A549 (cell line): ENCODE data around the gene MSH2. TPM values are rescaled to one million over a fixed set of nuclear protein-coding genes. Genes with fewer than 3 reads are reported as not detected.

Experiments
- ATAC-seq, 2 experiments: fragments of 200-7000 bp in 1 of 2; fragments of >200 bp in 1 of 2; cut with Nextera tagmentation in 1 of 2; cut with Tn5 transposase in 1 of 2; 3 replicates each; pipeline versions ENCODE4 v1.8.0 to v1.9.1; 2018 to 2020; ENCODE audit warnings: mild to moderate bottlenecking in 1 of 2, moderate library complexity in 1 of 2
- CTCF ChIA-PET: fragments of 300-600 bp; sonication (Branson Sonifier 250); formaldehyde crosslinking; extraction: SDS; loops from one replicate; lab custom pipeline; 2021; ENCODE audit warnings: antibody characterized with exemption, inconsistent platforms; lab: Yijun Ruan, JAX
- POLR2A ChIA-PET: fragments of 350-600 bp; formaldehyde crosslinking; extraction: SDS; loops from one replicate; lab custom pipeline; 2021; ENCODE audit warnings: antibody characterized with exemption, inconsistent platforms; lab: Yijun Ruan, JAX
- DNase-seq, 2 experiments: peaks; one replicate each; pipeline versions ENCODE4 v3.0.0 to v3.0.0-alpha.2; 2011 to 2016; ENCODE audit warnings: low read depth in 1 of 2, low spot score in 1 of 2
- FAIRE-seq: peaks from 2 replicates; lab custom pipeline; 2011; peaks lifted over from hg19 to GRCh38; lab: Jason Lieb, UNC
- H3K27ac ChIP-seq, 2 experiments: fragments of >200 bp; sonication (Bioruptor Twin); formaldehyde crosslinking; 3 replicates each; pipeline ENCODE4 v1.5.1; 2016 to 2017
- H3K4me1 ChIP-seq: fragments of >200 bp; sonication (Bioruptor Twin); formaldehyde crosslinking; 3 replicates; pipeline ENCODE4 v1.6.1; 2016
- H3K4me2 ChIP-seq: fragments of >200 bp; sonication (Bioruptor Twin); formaldehyde crosslinking; 3 replicates; pipeline ENCODE4 v1.6.1; 2016
- H3K4me3 ChIP-seq: fragments of >200 bp; sonication (Bioruptor Twin); formaldehyde crosslinking; 3 replicates; pipeline ENCODE4 v1.5.1; 2016
- H3K9me3 ChIP-seq: fragments of >200 bp; sonication (Bioruptor Twin); formaldehyde crosslinking; 3 replicates; pipeline ENCODE4 v1.6.1; 2016
- CEBPB ChIP-seq, 2 experiments: fragments of >200 bp in 1 of 2; sonication (Bioruptor Twin) in 1 of 2; formaldehyde crosslinking in 1 of 2; IDR thresholded peaks; 2 replicates each; pipeline ENCODE4 v1.6.1; 2012 to 2016
- CHD2 ChIP-seq: fragments of 150-350 bp; IDR thresholded peaks from 2 replicates; pipeline ENCODE4 v1.6.1; 2014; ENCODE audit warnings: low read length; ENCODE audit not compliant: partially characterized antibody
- CHD4 ChIP-seq: fragments of 200-600 bp; sonication (generic); IDR thresholded peaks from 2 replicates; pipeline ENCODE4 v1.6.1; 2016; ENCODE audit warnings: antibody characterized with exemption, mild to moderate bottlenecking, borderline replicate concordance
- ESRRA ChIP-seq: fragments of 150-350 bp; IDR thresholded peaks from 2 replicates; pipeline ENCODE4 v1.6.1; 2014; ENCODE audit warnings: mild to moderate bottlenecking, low read length, borderline replicate concordance
- FOXS1 ChIP-seq: fragments of 250-450 bp; sonication (Bioruptor Pico); IDR thresholded peaks from 2 replicates; pipeline ENCODE4 v1.5.0; 2020; ENCODE audit warnings: mild to moderate bottlenecking, moderate library complexity
- GATA3 ChIP-seq: IDR thresholded peaks from 2 replicates; pipeline ENCODE4 v1.6.1; 2012; ENCODE audit warnings: borderline replicate concordance
- HDAC2 ChIP-seq: fragments of 200-600 bp; sonication (generic); IDR thresholded peaks from 2 replicates; pipeline ENCODE4 v1.6.1; 2016
- HMGXB4 ChIP-seq: fragments of 250-450 bp; sonication (Bioruptor Pico); IDR thresholded peaks from 2 replicates; pipeline ENCODE4 v1.5.0; 2021; ENCODE audit warnings: mild to moderate bottlenecking, moderate library complexity, borderline replicate concordance
- KDM1A ChIP-seq: fragments of 200-600 bp; sonication (generic); IDR thresholded peaks from 2 replicates; pipeline ENCODE4 v1.6.1; 2016; ENCODE audit warnings: low read depth, mild to moderate bottlenecking
- MYC ChIP-seq: IDR thresholded peaks from 2 replicates; pipeline ENCODE4 v1.6.1; 2012; ENCODE audit warnings: mild to moderate bottlenecking, inconsistent platforms, low read length, improper control_type of control experiment, borderline replicate concordance
- NFE2L2 ChIP-seq: fragments of 150-350 bp; conservative IDR thresholded peaks from 2 replicates; pipeline ENCODE4 v1.6.1; 2014; ENCODE audit warnings: low read length
- PHF8 ChIP-seq: fragments of 200-600 bp; sonication (generic); IDR thresholded peaks from 2 replicates; pipeline ENCODE4 v1.6.1; 2016; ENCODE audit warnings: low read depth, mild to moderate bottlenecking, antibody characterized with exemption, moderate library complexity, borderline replicate concordance
- RFX5 ChIP-seq: fragments of 450-650 bp; IDR thresholded peaks from 2 replicates; pipeline ENCODE4 v1.7.1; 2014; ENCODE audit warnings: antibody characterized with exemption, mild to moderate bottlenecking, moderate library complexity
- SMC3 ChIP-seq: fragments of >200 bp; sonication (Bioruptor Twin); formaldehyde crosslinking; IDR thresholded peaks from 3 replicates; pipeline ENCODE4 v1.6.1; 2018; ENCODE audit warnings: inconsistent platforms
- SREBF2 ChIP-seq: fragments of 450-650 bp; IDR thresholded peaks from 2 replicates; pipeline ENCODE4 v1.6.1; 2014; ENCODE audit warnings: mild to moderate bottlenecking, moderate library complexity
- USF2 ChIP-seq: fragments of 450-650 bp; IDR thresholded peaks from 2 replicates; pipeline ENCODE4 v1.6.1; 2014; ENCODE audit warnings: antibody characterized with exemption
- ZNF302 ChIP-seq: fragments of 250-450 bp; sonication (Bioruptor Pico); IDR thresholded peaks from 2 replicates; pipeline ENCODE4 v1.9.0; 2021; ENCODE audit warnings: inconsistent platforms, mild to moderate bottlenecking, moderate library complexity
- ZSCAN20 ChIP-seq: fragments of 250-450 bp; sonication (Bioruptor Pico); IDR thresholded peaks from 2 replicates; pipeline ENCODE4 v1.8.0; 2022; ENCODE audit warnings: mild to moderate bottlenecking, moderate library complexity
- WGBS: methylation state at CpG from one replicate; pipeline ENCODE4 v1.1.6; 2017; ENCODE audit errors: missing lambda C conversion rate; 5-methylcytosine and 5-hydroxymethylcytosine counted together
- polyA plus RNA-seq, 4 experiments: library from polyadenylated mRNA; depleted of rRNA in 3 of 4; stranded (reverse); fragments of >200 nt; fragmentation: RNase III in 1 of 4; extraction: RNeasy Plus Mini Kit Qiagen cat#74134 plus additional on column Dnase treatment in 1 of 4; gene quantifications; 2 replicates in 3 of 4; 3 replicates in 1 of 4; pipeline ENCODE4 v1.2.3, GENCODE V29; 2011 to 2017
- TF ChIP-seq, protein P1 (sequence below): IDR thresholded peaks from 2 replicates; pipeline ENCODE4 v1.6.1; 2012; ENCODE audit warnings: low read depth, borderline replicate concordance
- TF ChIP-seq, protein P2 (sequence below): fragments of 250-450 bp; sonication (Bioruptor Pico); IDR thresholded peaks from 2 replicates; pipeline ENCODE4 v1.5.0; 2020; ENCODE audit warnings: low read depth, mild to moderate bottlenecking, moderate library complexity
- TF ChIP-seq, protein P3 (sequence below): fragments of >200 bp; sonication (Bioruptor Twin); formaldehyde crosslinking; IDR thresholded peaks from 2 replicates; pipeline ENCODE4 v1.6.1; 2016

The MSH2 gene
- polyA plus RNA-seq, 2 of the 4 experiments (the other 2 are of a cell fraction), result 52.8 to 59.0 TPM

GRCh38 chr2:47357483-47357882, 45.5 kb upstream of the MSH2 start:
- FAIRE-seq (no peak), DNase-seq (peak in 1 of 2 experiments; percentile 56), ATAC-seq (no peak)
- no peak for TF ChIP-seq FOXS1 (CRISPR knock-in tag)
- TF ChIP-seq CHD2, result no peak
- no peak for TF ChIP-seq SREBF2
- TF ChIP-seq, protein P1, sequence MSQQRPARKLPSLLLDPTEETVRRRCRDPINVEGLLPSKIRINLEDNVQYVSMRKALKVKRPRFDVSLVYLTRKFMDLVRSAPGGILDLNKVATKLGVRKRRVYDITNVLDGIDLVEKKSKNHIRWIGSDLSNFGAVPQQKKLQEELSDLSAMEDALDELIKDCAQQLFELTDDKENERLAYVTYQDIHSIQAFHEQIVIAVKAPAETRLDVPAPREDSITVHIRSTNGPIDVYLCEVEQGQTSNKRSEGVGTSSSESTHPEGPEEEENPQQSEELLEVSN, result no peak
- TF ChIP-seq ZSCAN20 (CRISPR knock-in tag), result no peak
- no peak for TF ChIP-seq GATA3
- TF ChIP-seq, protein P2, sequence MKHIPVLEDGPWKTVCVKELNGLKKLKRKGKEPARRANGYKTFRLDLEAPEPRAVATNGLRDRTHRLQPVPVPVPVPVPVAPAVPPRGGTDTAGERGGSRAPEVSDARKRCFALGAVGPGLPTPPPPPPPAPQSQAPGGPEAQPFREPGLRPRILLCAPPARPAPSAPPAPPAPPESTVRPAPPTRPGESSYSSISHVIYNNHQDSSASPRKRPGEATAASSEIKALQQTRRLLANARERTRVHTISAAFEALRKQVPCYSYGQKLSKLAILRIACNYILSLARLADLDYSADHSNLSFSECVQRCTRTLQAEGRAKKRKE (CRISPR knock-in tag), result no peak
- no peak for TF ChIP-seq KDM1A
- no peak for TF ChIP-seq SMC3
- no peak overlapping the region for H3K4me3 ChIP-seq
- peak overlapping the region; percentile 5 to 65; a peak in 4 of 6 replicates for H3K27ac ChIP-seq
- peak overlapping the region; percentile 35 for H3K4me2 ChIP-seq
- H3K9me3 ChIP-seq, result no peaks in the 10 kb centered on the region
- ChIA-PET CTCF (interaction anchor here (1.4 to 2.9 kb wide), 3 partner anchors 12 to 31 kb away, joined by 5 to 18 read pairs (median 9); no protein-coding TSS in a partner anchor), POLR2A (interaction anchor here (0.8 kb wide), 1 partner anchor 13 kb away, joined by 3 read pairs; no protein-coding TSS in a partner anchor)
- 68% methylated on average over 4 of the region's 4 CpGs for WGBS
- peaks cover 57% of the 10 kb centered on the region for H3K4me1 ChIP-seq

GRCh38 chr2:47359375-47359868, 43.5 kb upstream of the MSH2 start:
- TF ChIP-seq MYC, result no peak
- TF ChIP-seq, protein P3, sequence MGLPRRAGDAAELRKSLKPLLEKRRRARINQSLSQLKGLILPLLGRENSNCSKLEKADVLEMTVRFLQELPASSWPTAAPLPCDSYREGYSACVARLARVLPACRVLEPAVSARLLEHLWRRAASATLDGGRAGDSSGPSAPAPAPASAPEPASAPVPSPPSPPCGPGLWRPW, result no peak
- no peak for TF ChIP-seq HMGXB4 (CRISPR knock-in tag)
- no peak for TF ChIP-seq CEBPB (IDR thresholded peaks at IDR 0.05)
- no peak for TF ChIP-seq NFE2L2
- TF ChIP-seq PHF8, result no peak
- no peak for TF ChIP-seq ESRRA
- no peak for TF ChIP-seq RFX5
- TF ChIP-seq CHD4, result no peak
- no peak for TF ChIP-seq SMC3
- no peak for TF ChIP-seq ZNF302 (CRISPR knock-in tag)
- no peak for TF ChIP-seq KDM1A
- no peak for TF ChIP-seq USF2
- TF ChIP-seq HDAC2, result no peak
- TF ChIP-seq ZSCAN20 (CRISPR knock-in tag), result no peak
- FAIRE-seq, result no peak
- peaks cover 49% of the 10 kb centered on the region for H3K4me1 ChIP-seq
- POLR2A ChIA-PET, result no interaction called here
- H3K4me3 ChIP-seq, result no peak overlapping the region
- WGBS, result 89% methylated on average over 10 of the region's 10 CpGs
- H3K4me2 ChIP-seq, result no peak overlapping the region
- DNase-seq, result no peak
- peak overlapping the region in 1 of 2 experiments; percentile 69; a peak in 1 of 6 replicates for H3K27ac ChIP-seq
- CTCF ChIA-PET, result interaction anchor here (0.6 to 4.7 kb wide), 6 partner anchors 13 to 385 kb away, joined by 3 to 31 read pairs (median 4); no protein-coding TSS in a partner anchor
- no peak for ATAC-seq
- no peaks in the 10 kb centered on the region for H3K9me3 ChIP-seq
